A549 (cell line): Measurements from ENCODE around the gene KRT34.

Source experiments
- MYC ChIP-seq: IDR thresholded peaks from 2 replicates; pipeline ENCODE4 v1.6.1; 2012; ENCODE audit warnings: mild to moderate bottlenecking, inconsistent platforms, low read length, improper control_type of control experiment, borderline replicate concordance
- TF ChIP-seq, protein P1 (sequence below): fragments of 150-350 bp; IDR thresholded peaks from 2 replicates; pipeline ENCODE4 v1.6.1; 2014; ENCODE audit warnings: low read depth, mild to moderate bottlenecking, low read length

GRCh38 chr17:41415833-41416335, 33.8 kb upstream of the KRT34 start:
- TF ChIP-seq, protein P1, sequence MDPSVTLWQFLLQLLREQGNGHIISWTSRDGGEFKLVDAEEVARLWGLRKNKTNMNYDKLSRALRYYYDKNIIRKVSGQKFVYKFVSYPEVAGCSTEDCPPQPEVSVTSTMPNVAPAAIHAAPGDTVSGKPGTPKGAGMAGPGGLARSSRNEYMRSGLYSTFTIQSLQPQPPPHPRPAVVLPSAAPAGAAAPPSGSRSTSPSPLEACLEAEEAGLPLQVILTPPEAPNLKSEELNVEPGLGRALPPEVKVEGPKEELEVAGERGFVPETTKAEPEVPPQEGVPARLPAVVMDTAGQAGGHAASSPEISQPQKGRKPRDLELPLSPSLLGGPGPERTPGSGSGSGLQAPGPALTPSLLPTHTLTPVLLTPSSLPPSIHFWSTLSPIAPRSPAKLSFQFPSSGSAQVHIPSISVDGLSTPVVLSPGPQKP: no peak
- TF ChIP-seq MYC: no peak
